K562 (cell line): ENCODE data around the gene MOB1B. TPM values are rescaled to one million over a fixed set of nuclear protein-coding genes. Genes with fewer than 3 reads are reported as not detected.

ENCODE experiments used
- DMBX1 ChIP-seq: fragments of 250-450 bp; sonication (Bioruptor Pico); IDR thresholded peaks from 2 replicates; pipeline ENCODE4 v1.8.0; 2022; ENCODE audit warnings: inconsistent platforms, mild to moderate bottlenecking, moderate library complexity, borderline replicate concordance
- ELF1 ChIP-seq: fragments of 200-800 bp; sonication (Bioruptor generic); IDR thresholded peaks from 2 replicates; pipeline ENCODE4 v1.6.1; 2016; ENCODE audit warnings: missing genetic modification characterization, missing compliant biosample characterization
- ESRRB ChIP-seq: fragments of 250-450 bp; sonication (Bioruptor Pico); IDR thresholded peaks from 2 replicates; pipeline ENCODE4 v1.5.0; 2020; ENCODE audit warnings: mild to moderate bottlenecking, moderate library complexity, borderline replicate concordance
- GTF2B ChIP-seq: IDR thresholded peaks from 2 replicates; pipeline ENCODE4 v1.6.1; 2011; ENCODE audit not compliant: insufficient read length; ENCODE audit errors: extremely low read depth
- HBP1 ChIP-seq: fragments of 450-650 bp; formaldehyde crosslinking; IDR thresholded peaks from 2 replicates; pipeline ENCODE4 v1.4.0; 2022; ENCODE audit warnings: missing genetic modification characterization
- ID3 ChIP-seq, 2 experiments: fragments of 250-450 bp in 1 of 2; fragments of 450-650 bp in 1 of 2; sonication (Bioruptor Pico) in 1 of 2; IDR thresholded peaks; 2 replicates each; pipeline versions ENCODE4 v1.6.1 to v1.8.0; 2016 to 2021; ENCODE audit warnings: mild to moderate bottlenecking in 2 of 2, moderate library complexity in 2 of 2, missing compliant biosample characterization in 1 of 2, missing genetic modification characterization in 1 of 2
- MTA3 ChIP-seq: fragments of 450-650 bp; formaldehyde crosslinking; IDR thresholded peaks from 2 replicates; pipeline ENCODE4 v1.6.1; 2017; ENCODE audit warnings: mild to moderate bottlenecking, borderline replicate concordance
- PTBP1 ChIP-seq: fragments of 200-400 bp; formaldehyde crosslinking; IDR thresholded peaks from 2 replicates; pipeline ENCODE4 v1.6.1; 2017; ENCODE audit warnings: low read depth, low read length
- ZNF740 ChIP-seq, 3 experiments: fragments of 200-800 bp in 1 of 3; sonication (Bioruptor generic) in 1 of 3; sonication (generic) in 1 of 3; formaldehyde crosslinking in 1 of 3; IDR thresholded peaks; 2 replicates each; pipeline versions ENCODE4 v1.6.1 to v1.8.0; 2016 to 2022; ENCODE audit warnings: mild to moderate bottlenecking in 2 of 3, missing compliant biosample characterization in 2 of 3, missing genetic modification characterization in 2 of 3, missing genetic modification reagents in 1 of 3
- polyA plus RNA-seq, 8 experiments: library from polyadenylated mRNA; depleted of rRNA in 4 of 8; stranded (reverse) in 5 of 8; unstranded in 3 of 8; fragments of >200 nt; fragmentation: Nextera tagmentation in 2 of 8; fragmentation: Illumina TruSeq in 1 of 8; extraction: Ambion mirVana in 2 of 8; extraction: Trizol in 1 of 8; gene quantifications; 2 replicates each; pipeline versions ENCODE4 v1.2.1 to v1.2.3, GENCODE V29; 2011 to 2014; ENCODE audit warnings: inconsistent platforms in 1 of 8, missing spikeins in 1 of 8
- total RNA-seq, 7 experiments: library from RNA; depleted of rRNA in 6 of 7; stranded (reverse); fragments of >200 nt in 6 of 7; fragmentation: Illumina TruSeq in 2 of 7; extraction: Trizol in 2 of 7; gene quantifications; 2 replicates each; pipeline versions ENCODE4 v1.2.1 to v1.2.3, GENCODE V29; 2011 to 2021; ENCODE audit warnings: low replicate concordance in 1 of 7
- TF ChIP-seq, protein P1 (sequence below): fragments of 250-450 bp; sonication (Bioruptor Pico); IDR thresholded peaks from 2 replicates; pipeline ENCODE4 v1.4.0; 2020; ENCODE audit warnings: mild to moderate bottlenecking
- TF ChIP-seq, protein P2 (sequence below), 2 experiments: fragments of 450-650 bp; IDR thresholded peaks; 2 replicates each; pipeline ENCODE4 v1.6.1; 2016; ENCODE audit warnings: mild to moderate bottlenecking in 2 of 2, borderline replicate concordance in 1 of 2, low read depth in 1 of 2, moderate library complexity in 1 of 2

Gene MOB1B
- total and polyA plus RNA-seq, 9 of the 15 experiments (the other 6 are each of a cell fraction or from before 2014, with no cell fraction given): 8.4 to 37.8 (median 19.0) TPM

GRCh38 chr4:70903291-70903603 is 1.1 kb downstream of the MOB1B start (continued):
- peak; percentile 97 for TF ChIP-seq ZNF740 (CRISPR knock-in tag; IDR thresholded peaks at IDR 0.05)
- peak in 1 of 2 experiments; percentile 88; a peak in 2 of 4 replicates for TF ChIP-seq ZNF740 (tag; IDR thresholded peaks at IDR 0.05)
- TF ChIP-seq ID3 (CRISPR knock-in tag; IDR thresholded peaks at IDR 0.05): no peak
- TF ChIP-seq ID3 (tag; IDR thresholded peaks at IDR 0.05): peak; percentile 99
- TF ChIP-seq HBP1 (CRISPR knock-in tag): peak; percentile 98
- TF ChIP-seq PTBP1: peak; percentile 78; the same call in 1 of the 2 replicates
- TF ChIP-seq ESRRB (CRISPR knock-in tag): no peak
- TF ChIP-seq, protein P1, sequence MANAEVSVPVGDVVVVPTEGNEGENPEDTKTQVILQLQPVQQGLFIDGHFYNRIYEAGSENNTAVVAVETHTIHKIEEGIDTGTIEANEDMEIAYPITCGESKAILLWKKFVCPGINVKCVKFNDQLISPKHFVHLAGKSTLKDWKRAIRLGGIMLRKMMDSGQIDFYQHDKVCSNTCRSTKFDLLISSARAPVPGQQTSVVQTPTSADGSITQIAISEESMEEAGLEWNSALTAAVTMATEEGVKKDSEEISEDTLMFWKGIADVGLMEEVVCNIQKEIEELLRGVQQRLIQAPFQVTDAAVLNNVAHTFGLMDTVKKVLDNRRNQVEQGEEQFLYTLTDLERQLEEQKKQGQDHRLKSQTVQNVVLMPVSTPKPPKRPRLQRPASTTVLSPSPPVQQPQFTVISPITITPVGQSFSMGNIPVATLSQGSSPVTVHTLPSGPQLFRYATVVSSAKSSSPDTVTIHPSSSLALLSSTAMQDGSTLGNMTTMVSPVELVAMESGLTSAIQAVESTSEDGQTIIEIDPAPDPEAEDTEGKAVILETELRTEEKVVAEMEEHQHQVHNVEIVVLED (CRISPR knock-in tag): peak; percentile 53; the same call in 1 of the 2 replicates
- TF ChIP-seq, protein P2, sequence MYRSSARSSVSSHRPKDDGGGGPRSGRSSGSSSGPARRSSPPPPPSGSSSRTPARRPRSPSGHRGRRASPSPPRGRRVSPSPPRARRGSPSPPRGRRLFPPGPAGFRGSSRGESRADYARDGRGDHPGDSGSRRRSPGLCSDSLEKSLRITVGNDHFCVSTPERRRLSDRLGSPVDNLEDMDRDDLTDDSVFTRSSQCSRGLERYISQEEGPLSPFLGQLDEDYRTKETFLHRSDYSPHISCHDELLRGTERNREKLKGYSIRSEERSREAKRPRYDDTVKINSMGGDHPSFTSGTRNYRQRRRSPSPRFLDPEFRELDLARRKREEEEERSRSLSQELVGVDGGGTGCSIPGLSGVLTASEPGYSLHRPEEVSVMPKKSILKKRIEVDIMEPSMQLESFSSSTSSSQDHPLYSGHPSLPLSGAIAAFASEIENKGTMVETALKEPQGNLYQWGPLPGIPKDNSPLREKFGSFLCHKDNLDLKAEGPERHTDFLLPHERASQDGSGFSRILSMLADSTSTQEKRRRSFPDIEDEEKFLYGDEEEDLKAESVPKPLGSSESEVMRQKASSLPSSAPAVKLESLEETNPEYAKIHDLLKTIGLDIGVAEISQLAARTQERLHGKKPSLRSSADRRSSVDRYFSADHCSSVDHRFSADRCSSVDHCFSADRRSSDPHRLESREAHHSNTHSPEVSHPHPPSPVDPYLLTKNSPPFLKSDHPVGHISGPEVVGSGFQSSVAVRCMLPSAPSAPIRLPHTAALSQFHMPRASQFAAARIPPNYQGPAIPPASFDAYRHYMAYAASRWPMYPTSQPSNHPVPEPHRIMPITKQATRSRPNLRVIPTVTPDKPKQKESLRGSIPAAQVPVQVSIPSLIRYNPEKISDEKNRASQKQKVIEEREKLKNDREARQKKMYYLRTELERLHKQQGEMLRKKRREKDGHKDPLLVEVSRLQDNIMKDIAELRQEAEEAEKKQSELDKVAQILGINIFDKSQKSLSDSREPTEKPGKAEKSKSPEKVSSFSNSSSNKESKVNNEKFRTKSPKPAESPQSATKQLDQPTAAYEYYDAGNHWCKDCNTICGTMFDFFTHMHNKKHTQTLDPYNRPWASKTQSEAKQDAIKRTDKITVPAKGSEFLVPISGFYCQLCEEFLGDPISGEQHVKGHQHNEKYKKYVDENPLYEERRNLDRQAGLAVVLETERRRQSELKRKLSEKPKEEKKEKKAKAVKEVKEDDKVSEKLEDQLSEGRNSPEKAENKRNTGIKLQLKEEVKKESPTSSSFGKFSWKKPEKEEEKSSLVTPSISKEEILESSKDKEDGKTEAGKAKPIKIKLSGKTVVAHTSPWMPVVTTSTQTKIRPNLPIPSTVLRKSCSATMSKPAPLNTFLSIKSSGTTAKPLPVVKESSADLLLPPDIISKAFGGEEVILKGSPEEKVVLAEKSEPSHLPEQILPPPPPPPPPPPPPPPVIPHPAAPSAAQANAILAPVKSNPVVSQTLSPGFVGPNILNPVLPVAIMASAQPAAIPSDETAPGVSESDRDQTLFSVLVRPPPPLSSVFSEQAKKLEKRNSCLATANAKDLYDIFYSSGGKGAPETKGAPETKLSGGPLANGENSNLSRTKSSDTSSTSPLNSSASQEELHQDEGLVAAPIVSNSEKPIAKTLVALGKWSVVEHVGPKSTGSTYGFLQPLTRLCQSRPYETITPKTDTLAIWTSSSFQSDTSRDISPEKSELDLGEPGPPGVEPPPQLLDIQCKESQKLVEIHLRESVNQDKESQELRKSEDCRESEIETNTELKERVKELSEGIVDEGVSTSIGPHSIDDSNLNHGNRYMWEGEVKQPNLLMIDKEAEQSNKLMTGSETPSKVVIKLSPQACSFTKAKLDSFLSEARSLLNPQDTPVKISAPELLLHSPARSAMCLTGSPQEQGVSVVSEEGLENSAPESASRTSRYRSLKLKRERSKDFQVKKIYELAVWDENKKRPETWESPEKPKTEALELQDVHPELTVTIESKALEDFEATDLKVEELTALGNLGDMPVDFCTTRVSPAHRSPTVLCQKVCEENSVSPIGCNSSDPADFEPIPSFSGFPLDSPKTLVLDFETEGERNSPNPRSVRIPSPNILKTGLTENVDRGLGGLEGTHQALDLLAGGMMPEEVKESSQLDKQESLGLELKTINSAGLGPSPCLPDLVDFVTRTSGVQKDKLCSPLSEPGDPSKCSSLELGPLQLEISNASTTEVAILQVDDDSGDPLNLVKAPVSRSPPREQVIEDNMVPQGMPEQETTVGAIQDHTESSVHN (IDR thresholded peaks at IDR 0.05; ENCODE audit: borderline replicate concordance in 1 of 2, low read depth in 1 of 2): peak in 1 of 2 experiments; percentile 71; a peak in 1 of 4 replicates
- no peak for TF ChIP-seq GTF2B
- TF ChIP-seq ELF1: peak; percentile 47; the same call in 1 of the 2 replicates
- peak; percentile 92 for TF ChIP-seq MTA3
- TF ChIP-seq DMBX1 (CRISPR knock-in tag): peak; percentile 94
